Right lobe of liver (tissue), 6 donors: ENCODE data around the gene BTNL3. TPM values are rescaled to one million over a fixed set of nuclear protein-coding genes. Genes with fewer than 3 reads are reported as not detected.

Source experiments
- ATAC-seq, 4 donors: fragments of 200-7000 bp; cut with Tn5 transposase; one replicate each; pipeline ENCODE4 v1.9.1; 2020; ENCODE audit warnings: mild to moderate bottlenecking in 4 of 4, moderate library complexity in 4 of 4
- DNase-seq, 3 donors: peaks; one replicate each; pipeline ENCODE4 v3.0.0-alpha.2; 2020
- H3K27ac ChIP-seq, 3 donors: fragments of 200-600 bp; one replicate each; pipeline ENCODE4 v1.8.0; 2022
- H3K27me3 ChIP-seq, 2 donors: fragments of 200-600 bp; one replicate each; pipeline ENCODE4 v1.8.0; 2022
- H3K36me3 ChIP-seq, 4 donors: fragments of 200-600 bp; sonication (generic) in 1 of 4; one replicate each; pipeline versions ENCODE4 v1.5.1 to v1.8.0; 2017 to 2022; ENCODE audit warnings: control low read depth in 1 of 4
- H3K4me1 ChIP-seq, 4 donors: fragments of 200-600 bp; sonication (generic) in 1 of 4; one replicate each; pipeline versions ENCODE4 v1.5.1 to v1.8.0; 2017 to 2022; ENCODE audit warnings: control low read depth in 1 of 4
- H3K4me3 ChIP-seq, 3 donors: fragments of 200-600 bp; one replicate each; pipeline ENCODE4 v1.8.0; 2022
- H3K9me3 ChIP-seq, 4 donors: fragments of 200-600 bp; sonication (generic) in 1 of 4; one replicate each; pipeline versions ENCODE4 v1.5.1 to v1.8.0; 2017 to 2022; ENCODE audit warnings: control low read depth in 1 of 4
- CTCF ChIP-seq, 4 donors: fragments of 200-600 bp in 3 of 4; fragments of 450-650 bp in 1 of 4; IDR thresholded peaks; one replicate each; pipeline versions ENCODE4 v1.5.1 to v1.8.0; 2016 to 2022; ENCODE audit warnings: antibody characterized with exemption in 4 of 4, mild to moderate bottlenecking in 2 of 4
- POLR2A ChIP-seq: fragments of 450-650 bp; IDR thresholded peaks from one replicate; pipeline ENCODE4 v1.6.1; 2017; ENCODE audit warnings: antibody characterized with exemption, mild to moderate bottlenecking
- WGBS: methylation state at CpG from one replicate; pipeline ENCODE4 v1.1.6; 2018; ENCODE audit warnings: low coverage, low lambda C conversion rate; ENCODE audit not compliant: insufficient coverage; ENCODE audit errors: missing lambda C conversion rate; 5-methylcytosine and 5-hydroxymethylcytosine counted together
- intact Hi-C, 2 donors: fragments of 100-400 bp; cut with DNase I; formaldehyde crosslinking; loops; one replicate each; pipeline versions ENCODE4 v1.11.2 to v1.14.1; 2022
- total RNA-seq, 6 experiments: library from RNA; depleted of rRNA in 2 of 6; stranded (reverse); fragments of >200 nt in 2 of 6; fragmentation: NEBNext Ultra II Directional in 3 of 6; extraction: Animal tissue kit (Norgen Biotek cat#: 25700) in 3 of 6; gene quantifications; one replicate each; pipeline versions ENCODE4 v1.1.0 to v1.2.4, GENCODE V29; 2016 to 2023
- donor health status: DM: no; HTN: yes; CAD: no.
- donor health status: DM: no; HTN: no; CAD: no.
- donor health status: DM: no; HTN: no; CAD: no.
- donor health status: DM: no; HTN: yes; CAD: no.
- donor health status: DM: no; HTN: yes; CAD: no.

Gene BTNL3
- total RNA-seq, 6 experiments from 2014 or later: not detected

DNA sequence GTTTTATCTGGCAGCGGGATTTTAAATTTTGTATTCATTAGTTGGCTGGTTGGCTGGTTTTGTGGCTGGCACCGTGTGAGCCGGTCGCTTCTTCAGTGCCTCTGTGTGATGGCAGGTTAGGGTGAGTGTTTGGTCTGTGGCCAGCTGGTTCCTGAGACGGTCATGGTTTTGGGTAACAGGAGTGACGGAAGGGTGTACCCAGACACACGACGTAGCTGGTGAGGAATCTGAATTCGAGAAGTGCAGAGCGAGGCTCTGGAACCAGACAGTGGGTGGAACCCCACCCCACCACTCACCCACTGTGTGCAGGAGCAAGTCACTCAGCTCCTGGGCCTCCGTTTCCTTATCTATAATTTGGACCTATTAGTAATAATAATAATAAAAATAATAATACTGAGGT is 54.1 kb downstream of the BTNL3 start:
- peak overlapping the region in 1 of 3 donors; percentile 11 for H3K4me3 ChIP-seq
- H3K4me1 ChIP-seq: no peaks in the 10 kb centered on the region
- DNase-seq (peak in 1 of 3 donors; percentile 18), ATAC-seq (no peak)
- H3K27ac ChIP-seq: no peak overlapping the region
- intact Hi-C loops: no loop called here
- no peaks in the 10 kb centered on the region for H3K27me3 ChIP-seq
- no peaks in the 10 kb centered on the region for H3K9me3 ChIP-seq
- TF ChIP-seq CTCF (IDR thresholded peaks at IDR 0.05): no peak
- TF ChIP-seq POLR2A: no peak
- no peaks in the 10 kb centered on the region for H3K36me3 ChIP-seq
- WGBS: 45% methylated on average over 9 of the region's 11 CpGs

DNA sequence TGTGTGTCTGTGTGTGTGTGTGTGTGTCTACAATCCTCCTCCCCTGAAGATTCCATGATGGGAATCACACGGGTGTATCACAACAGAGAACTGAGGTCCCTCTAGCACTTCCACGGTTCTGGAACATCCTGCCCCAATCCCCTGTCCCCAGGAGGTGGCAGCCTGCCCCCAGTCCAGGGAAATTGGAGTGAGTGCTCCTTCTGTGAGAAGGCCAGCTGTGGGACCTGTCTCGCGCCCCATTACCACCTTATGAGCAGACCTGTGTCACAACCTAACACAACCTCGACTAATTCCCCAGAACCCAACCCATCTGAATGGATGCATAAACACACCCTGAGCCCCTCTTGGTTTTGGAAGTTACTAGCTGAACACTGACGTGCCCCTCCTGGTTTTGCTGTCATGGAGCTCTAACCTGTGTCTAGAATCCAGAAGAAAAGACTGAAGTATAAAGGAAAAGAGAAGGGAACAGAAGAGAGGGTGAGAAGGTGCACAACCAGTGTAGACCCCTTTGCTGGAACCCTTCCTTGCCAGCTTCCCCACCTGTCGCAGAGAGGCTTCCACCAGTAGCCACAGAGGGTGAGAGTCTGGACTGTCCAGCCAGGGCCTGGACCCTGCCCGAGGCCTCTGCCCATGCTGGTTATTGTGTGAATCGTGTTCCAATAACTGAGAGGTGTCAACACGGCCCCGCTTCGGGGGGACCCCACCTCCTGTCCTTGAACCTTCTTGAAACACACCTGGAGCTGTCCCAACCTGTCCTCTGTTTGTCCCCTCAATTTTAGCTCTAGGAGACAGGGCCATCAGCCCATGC is 54.8 kb downstream of the BTNL3 start:
- peak in 1 of 3 donors; percentile 36 for DNase-seq
- no peak overlapping the region for H3K27ac ChIP-seq

DNA sequence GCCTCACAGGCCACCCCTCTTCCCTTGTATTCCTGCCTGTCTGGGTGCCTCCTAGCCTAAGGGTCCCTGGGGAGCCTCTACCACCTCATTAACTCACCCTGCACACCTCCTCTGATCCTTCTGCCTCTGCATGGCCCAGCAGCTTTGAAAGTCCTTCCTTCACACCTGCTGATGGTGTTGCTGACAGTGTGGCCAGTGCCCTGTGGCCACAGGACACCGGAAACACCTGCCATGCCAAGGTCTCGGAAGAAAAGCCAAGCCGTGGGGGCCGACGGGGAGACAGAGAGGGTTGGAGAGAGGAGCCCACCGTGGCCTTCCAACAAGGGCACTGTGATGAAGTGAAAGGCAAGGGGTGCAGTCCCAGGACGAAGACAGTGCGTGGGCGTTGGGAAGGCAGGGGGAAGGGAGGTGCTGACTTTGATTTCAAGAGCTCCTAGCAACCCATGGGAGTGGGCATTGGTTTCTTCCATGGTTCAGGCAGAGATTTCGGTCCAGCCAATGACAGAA is 55.5 kb downstream of the BTNL3 start:
- ATAC-seq (no peak), DNase-seq (peak in 1 of 3 donors; percentile 45)
- no peaks in the 10 kb centered on the region for H3K9me3 ChIP-seq
- 37% methylated on average over 10 of the region's 10 CpGs for WGBS
- no peaks in the 10 kb centered on the region for H3K36me3 ChIP-seq
- no peak overlapping the region for H3K27ac ChIP-seq
- H3K4me1 ChIP-seq: no peaks in the 10 kb centered on the region
- intact Hi-C loops: no loop called here
- H3K4me3 ChIP-seq: no peak overlapping the region
- TF ChIP-seq POLR2A (no peak), CTCF (IDR thresholded peaks at IDR 0.05) (no peak)
- peaks cover 0 to 7% of the 10 kb centered on the region in 2 donors for H3K27me3 ChIP-seq

More for the DNA sequence above, 54.8 kb downstream of the BTNL3 start:
- Histone ChIP-seq H3K9me3 (no peaks in the 10 kb centered on the region), H3K27me3 (peaks cover 0 to 6% of the 10 kb centered on the region in 2 donors), H3K4me3 (no peak overlapping the region), H3K4me1 (no peaks in the 10 kb centered on the region), H3K36me3 (no peaks in the 10 kb centered on the region)
- peak; percentile 18 to 51 (median 34) for ATAC-seq
- 6% methylated on average over 2 of the region's 12 CpGs for WGBS
- intact Hi-C loops: no loop called here
- TF ChIP-seq CTCF (IDR thresholded peaks at IDR 0.05) (no peak), POLR2A (no peak)

DNA sequence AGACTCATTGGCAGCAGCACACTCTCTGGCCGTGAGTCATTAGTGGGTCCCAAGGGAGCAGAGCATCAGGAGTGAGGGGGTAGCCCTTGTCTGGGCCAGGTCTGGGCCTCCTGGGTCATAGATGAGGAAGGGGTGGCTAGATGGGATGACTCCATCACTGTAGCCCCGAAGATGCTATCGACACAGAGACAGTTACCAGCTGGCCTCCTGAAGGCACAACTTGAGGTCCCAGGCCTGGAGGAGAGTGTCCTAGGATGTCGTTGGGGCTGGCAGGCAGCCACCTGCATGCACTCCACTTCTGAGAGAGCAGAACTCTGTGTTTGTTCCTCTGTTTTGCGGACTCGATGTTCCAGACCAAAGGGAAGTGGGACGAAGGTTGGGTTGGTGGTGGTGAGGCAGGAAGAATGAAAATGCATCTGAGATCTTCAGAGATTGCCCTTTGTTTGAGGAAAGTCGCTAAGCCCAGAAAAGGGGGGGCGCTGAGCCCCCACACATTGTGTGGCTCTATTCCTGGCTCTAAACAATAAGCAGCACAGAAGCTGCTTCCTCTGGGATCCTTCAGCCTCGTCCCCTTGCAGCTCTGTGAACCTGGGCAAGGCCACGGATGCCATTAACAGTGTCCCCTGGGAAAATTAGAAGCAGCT is 56.1 kb downstream of the BTNL3 start:
- Histone ChIP-seq H3K27me3 (peaks cover 0 to 11% of the 10 kb centered on the region in 2 donors), H3K4me1 (no peaks in the 10 kb centered on the region), H3K4me3 (no peak overlapping the region), H3K27ac (no peak overlapping the region), H3K9me3 (no peaks in the 10 kb centered on the region), H3K36me3 (no peaks in the 10 kb centered on the region)
- DNase-seq: peak in 2 of 3 donors; percentile 30 to 46
- no peak for TF ChIP-seq CTCF (IDR thresholded peaks at IDR 0.05)
- TF ChIP-seq POLR2A: no peak
- peak; percentile 44 to 74 (median 54) for ATAC-seq
- intact Hi-C loops: no loop called here
- WGBS: 28% methylated on average over 6 of the region's 11 CpGs
